Activated B cell treated with CpG ODN at 0.5 μM for 24 hours (primary cell): ENCODE data around the gene SRSF2. TPM values are rescaled to one million over a fixed set of nuclear protein-coding genes. Genes with fewer than 3 reads are reported as not detected.

Experiments
- ATAC-seq: fragments of 200-7000 bp; cut with Tn5 transposase; one replicate; pipeline ENCODE4 v1.10.0; 2021; ENCODE audit warnings: low read depth, mild to moderate bottlenecking, moderate library complexity
- CTCF ChIA-PET: fragments of 350-600 bp; sonication (Branson Sonifier 250); formaldehyde crosslinking; loops from one replicate; lab custom pipeline; 2021; ENCODE audit warnings: antibody characterized with exemption; lab: Charles Lee
- POLR2A ChIA-PET: fragments of 350-600 bp; sonication (Branson Sonifier 250); formaldehyde crosslinking; loops from one replicate; lab custom pipeline; 2021; ENCODE audit warnings: antibody characterized with exemption; lab: Charles Lee
- DNase-seq: peaks from one replicate; pipeline ENCODE4 v3.0.0; 2022
- H3K27ac Mint-ChIP-seq: one replicate; pipeline ENCODE4 v1.8.0; 2020; ENCODE audit warnings: mixed read lengths
- H3K27me3 Mint-ChIP-seq: one replicate; pipeline ENCODE4 v1.8.0; 2021; ENCODE audit warnings: mixed read lengths
- H3K36me3 Mint-ChIP-seq: one replicate; pipeline ENCODE4 v1.8.0; 2021; ENCODE audit warnings: low read depth, mixed read lengths
- H3K4me1 Mint-ChIP-seq: one replicate; pipeline ENCODE4 v1.8.0; 2021; ENCODE audit warnings: mixed read lengths
- H3K4me3 Mint-ChIP-seq: one replicate; pipeline ENCODE4 v1.8.0; 2020; ENCODE audit warnings: mild to moderate bottlenecking, mixed read lengths
- H3K9me3 Mint-ChIP-seq: one replicate; pipeline ENCODE4 v1.8.0; 2020; ENCODE audit warnings: mixed read lengths
- intact Hi-C: fragments of 100-400 bp; cut with micrococcal nuclease; formaldehyde crosslinking; loops from one replicate; pipeline ENCODE4 v1.15.1; 2024
- total RNA-seq: library from RNA; stranded (reverse); gene quantifications from 2 replicates; pipeline ENCODE4 v1.2.3, GENCODE V29; 2022
- TF ChIP-seq, protein P1 (sequence below): fragments of 200-600 bp; IDR thresholded peaks from one replicate; pipeline ENCODE4 v1.8.0; 2022; ENCODE audit warnings: antibody characterized with exemption, mild to moderate bottlenecking

The SRSF2 gene
- total RNA-seq, 1 donor from 2014 or later, result 367 TPM

DNA sequence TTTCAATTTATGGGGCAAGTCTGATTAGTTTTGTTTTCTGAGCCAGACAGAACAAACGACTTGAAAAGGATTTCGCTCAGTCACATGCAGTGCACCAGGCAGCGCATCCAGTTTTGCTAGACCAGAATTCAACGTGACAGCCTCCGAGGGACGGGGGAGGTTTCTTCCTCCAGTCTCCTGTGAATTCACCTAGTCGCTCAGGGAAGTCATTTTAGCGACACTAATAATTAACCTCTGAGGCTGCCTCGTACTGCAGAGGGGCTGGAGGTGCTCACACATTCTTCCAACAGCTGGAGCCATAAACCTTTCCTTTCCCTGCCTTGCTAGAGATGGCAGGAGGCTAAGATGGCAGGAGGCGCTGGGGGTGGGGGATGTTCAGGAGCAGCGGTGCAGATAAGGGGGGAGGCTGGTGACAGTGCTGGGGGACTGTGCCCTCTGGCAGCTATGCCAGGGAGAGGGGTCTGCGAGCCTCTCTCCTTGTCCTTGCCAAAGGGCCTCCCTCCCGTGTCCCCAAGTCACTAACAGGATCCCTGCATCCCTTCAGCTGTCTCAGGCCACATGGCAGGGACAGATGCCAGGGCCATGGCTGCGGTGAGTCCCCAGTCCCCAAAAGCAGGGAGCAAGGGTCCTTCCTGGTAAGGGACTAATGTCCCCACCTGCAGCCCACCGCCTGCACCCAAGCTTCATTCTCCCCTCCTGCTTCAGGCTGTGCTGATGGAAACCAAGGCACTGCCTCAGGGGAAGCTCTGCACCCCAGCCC, 50.4 kb downstream of the SRSF2 start:
- CTCF ChIA-PET, result no interaction called here
- Mint-ChIP-seq H3K27me3 (no peaks in the 10 kb centered on the region), H3K4me1 (no peaks in the 10 kb centered on the region), H3K4me3 (no peak overlapping the region), H3K27ac (no peak overlapping the region), H3K9me3 (no peaks in the 10 kb centered on the region), H3K36me3 (peaks cover 2% of the 10 kb centered on the region)
- POLR2A ChIA-PET, result no interaction called here
- TF ChIP-seq, protein P1, sequence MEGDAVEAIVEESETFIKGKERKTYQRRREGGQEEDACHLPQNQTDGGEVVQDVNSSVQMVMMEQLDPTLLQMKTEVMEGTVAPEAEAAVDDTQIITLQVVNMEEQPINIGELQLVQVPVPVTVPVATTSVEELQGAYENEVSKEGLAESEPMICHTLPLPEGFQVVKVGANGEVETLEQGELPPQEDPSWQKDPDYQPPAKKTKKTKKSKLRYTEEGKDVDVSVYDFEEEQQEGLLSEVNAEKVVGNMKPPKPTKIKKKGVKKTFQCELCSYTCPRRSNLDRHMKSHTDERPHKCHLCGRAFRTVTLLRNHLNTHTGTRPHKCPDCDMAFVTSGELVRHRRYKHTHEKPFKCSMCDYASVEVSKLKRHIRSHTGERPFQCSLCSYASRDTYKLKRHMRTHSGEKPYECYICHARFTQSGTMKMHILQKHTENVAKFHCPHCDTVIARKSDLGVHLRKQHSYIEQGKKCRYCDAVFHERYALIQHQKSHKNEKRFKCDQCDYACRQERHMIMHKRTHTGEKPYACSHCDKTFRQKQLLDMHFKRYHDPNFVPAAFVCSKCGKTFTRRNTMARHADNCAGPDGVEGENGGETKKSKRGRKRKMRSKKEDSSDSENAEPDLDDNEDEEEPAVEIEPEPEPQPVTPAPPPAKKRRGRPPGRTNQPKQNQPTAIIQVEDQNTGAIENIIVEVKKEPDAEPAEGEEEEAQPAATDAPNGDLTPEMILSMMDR, result no peak
- ATAC-seq (no peak), DNase-seq (no peak)
- intact Hi-C loops, result no loop called here

DNA sequence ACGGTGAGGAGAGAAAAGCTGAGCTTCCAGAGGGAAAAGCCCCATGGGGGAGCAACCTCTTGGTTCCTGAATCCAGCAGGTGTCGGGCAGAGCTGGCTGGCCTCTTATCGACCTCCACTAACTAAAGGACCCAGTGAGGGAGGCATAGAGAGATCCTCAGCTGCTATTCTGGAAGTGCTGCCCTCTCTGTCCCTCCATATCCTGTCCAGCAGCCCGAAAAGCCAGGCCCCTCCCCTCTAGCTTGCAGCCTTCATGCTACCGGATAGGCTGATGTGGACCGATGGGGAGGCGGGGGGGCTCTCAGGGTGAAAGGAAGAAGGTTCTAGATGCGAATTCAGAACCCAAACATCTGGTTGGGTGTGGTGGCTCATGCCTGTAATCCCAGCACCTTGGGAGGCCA, 51.3 kb downstream of the SRSF2 start:
- POLR2A ChIA-PET, result no interaction called here
- H3K36me3 Mint-ChIP-seq, result peaks cover 2% of the 10 kb centered on the region
- TF ChIP-seq, protein P1, result no peak
- CTCF ChIA-PET, result no interaction called here
- H3K27me3 Mint-ChIP-seq, result no peaks in the 10 kb centered on the region
- no peak for ATAC-seq
- H3K4me3 Mint-ChIP-seq, result no peak overlapping the region
- DNase-seq, result no peak
- no peak overlapping the region for H3K27ac Mint-ChIP-seq
- H3K4me1 Mint-ChIP-seq, result no peaks in the 10 kb centered on the region
- no peaks in the 10 kb centered on the region for H3K9me3 Mint-ChIP-seq
- intact Hi-C loops, result no loop called here

DNA sequence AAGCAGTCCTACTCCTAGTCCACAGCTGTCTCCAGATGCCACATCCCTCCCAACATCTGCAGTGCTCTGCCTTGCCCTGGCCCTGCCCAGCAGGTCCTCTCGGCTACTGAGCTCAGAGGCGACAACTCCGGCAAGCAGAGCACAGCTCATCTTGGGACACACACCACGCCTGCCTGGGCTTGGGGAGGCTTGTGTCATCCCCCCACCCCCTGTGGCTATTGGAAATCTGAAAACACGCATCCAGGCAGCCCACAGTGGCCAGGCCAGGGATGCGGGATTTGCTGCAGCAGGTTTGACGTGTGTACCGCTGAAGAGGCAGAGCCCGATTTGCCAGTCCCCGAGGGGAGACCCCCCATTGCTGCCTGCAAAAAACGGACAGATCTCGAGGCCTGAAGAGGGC, 51.8 kb downstream of the SRSF2 start:
- ChIA-PET POLR2A (no interaction called here), CTCF (no interaction called here)
- H3K4me3 Mint-ChIP-seq, result no peak overlapping the region
- intact Hi-C loops, result no loop called here
- H3K27ac Mint-ChIP-seq, result no peak overlapping the region
- peaks cover 2% of the 10 kb centered on the region for H3K36me3 Mint-ChIP-seq
- no peak for DNase-seq
- H3K4me1 Mint-ChIP-seq, result no peaks in the 10 kb centered on the region
- no peak for ATAC-seq
- no peaks in the 10 kb centered on the region for H3K9me3 Mint-ChIP-seq
- H3K27me3 Mint-ChIP-seq, result no peaks in the 10 kb centered on the region
- TF ChIP-seq, protein P1, result no peak

DNA sequence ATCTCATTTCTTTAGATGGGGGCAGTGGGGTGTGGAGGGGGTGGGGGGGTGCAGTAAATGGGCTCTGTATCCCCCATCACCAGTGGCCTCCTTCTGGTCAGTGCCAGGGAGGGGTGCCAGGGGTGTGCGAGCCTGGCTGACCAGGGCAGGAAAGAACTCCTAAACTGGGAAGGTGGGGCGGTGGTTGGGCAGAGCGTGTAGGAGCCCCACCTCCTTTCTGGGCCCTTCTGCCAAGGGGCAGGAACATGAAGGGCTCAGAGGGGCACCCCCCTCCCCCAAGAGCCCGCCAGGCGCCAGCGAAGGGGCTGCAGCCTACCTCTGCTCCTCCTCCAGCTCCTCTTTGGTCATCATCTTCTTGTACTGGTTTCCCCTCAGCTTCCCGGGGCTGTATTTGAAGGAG, 52.4 kb downstream of the SRSF2 start:
- ChIA-PET CTCF (no interaction called here), POLR2A (no interaction called here)
- no peak for ATAC-seq
- Mint-ChIP-seq H3K4me1 (no peaks in the 10 kb centered on the region), H3K4me3 (no peak overlapping the region), H3K36me3 (peaks cover 2% of the 10 kb centered on the region), H3K27ac (no peak overlapping the region), H3K9me3 (no peaks in the 10 kb centered on the region), H3K27me3 (no peaks in the 10 kb centered on the region)
- TF ChIP-seq, protein P1, result no peak
- DNase-seq, result no peak
- intact Hi-C loops, result no loop called here

Other genes with a start within 250 kb of the SRSF2 start
- gene RHBDF2, start 235.9 kb downstream of the SRSF2 start, total RNA-seq, result 150 and 189 TPM in 2 replicates
- 0.44 and 0.49 TPM in 2 replicates for gene CYGB, start 199.6 kb downstream of the SRSF2 start, total RNA-seq
- 5.3 and 5.5 TPM in 2 replicates for gene PRCD, start 197.3 kb downstream of the SRSF2 start, total RNA-seq
- not detected in 2 replicates for gene ST6GALNAC2, start 151.5 kb downstream of the SRSF2 start, total RNA-seq
- gene ST6GALNAC1, start 93.6 kb downstream of the SRSF2 start, total RNA-seq, result not detected in 2 replicates
- gene MXRA7, start 26.4 kb downstream of the SRSF2 start, total RNA-seq, result 13.5 and 13.8 TPM in 2 replicates
- 32.7 and 33.1 TPM in 2 replicates for gene JMJD6, start 10.7 kb downstream of the SRSF2 start, total RNA-seq
- gene METTL23, start 10.5 kb downstream of the SRSF2 start, total RNA-seq, result 52.3 and 56.0 TPM in 2 replicates
- gene MFSD11, start 788 bp upstream of the SRSF2 start, total RNA-seq, result 17.9 and 20.8 TPM in 2 replicates
- gene MGAT5B, start 131.1 kb upstream of the SRSF2 start, total RNA-seq, result 5.6 and 7.4 TPM in 2 replicates